ENCODE results near the gene TPCN2.
A peak's percentile ranks its signal among the peaks of the same experiment; 100 is the strongest.

The TPCN2 gene

GRCh38 chr11:69099180-69099579, 50.4 kb downstream of the TPCN2 start:
- no peak for DNase-seq

DNA sequence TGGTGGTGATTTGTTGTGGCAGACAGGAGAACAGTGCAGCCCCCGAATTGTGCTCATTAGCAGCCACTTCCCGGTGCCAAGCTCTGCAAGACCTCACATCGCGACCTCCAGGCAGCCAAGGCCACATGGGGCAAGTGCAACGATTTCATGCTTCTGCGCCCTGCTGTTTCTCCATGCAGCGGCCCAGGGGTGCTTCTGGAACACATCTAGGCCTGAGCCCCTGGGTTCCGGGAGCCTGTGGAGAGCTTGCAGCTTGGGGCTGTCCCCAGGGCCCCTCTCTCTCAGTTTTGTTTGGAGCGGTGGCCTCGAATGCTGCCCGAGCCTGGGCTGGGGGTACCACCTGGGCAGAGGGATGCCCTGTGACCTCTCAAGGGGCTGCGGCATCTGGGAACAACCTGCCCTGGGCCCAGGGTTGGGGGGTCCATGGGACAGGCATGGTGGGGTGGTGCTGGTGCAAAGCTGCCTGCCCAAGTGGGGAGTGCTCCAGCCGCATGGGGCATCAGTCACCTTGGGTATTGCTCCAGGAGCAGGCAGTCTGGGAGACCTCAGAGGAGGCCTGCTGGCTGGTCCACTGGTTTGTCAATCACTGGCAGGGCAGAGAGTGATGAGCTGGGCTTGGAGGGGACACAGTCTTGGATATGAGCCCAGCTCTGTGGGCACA, 51.9 kb downstream of the TPCN2 start:
- no peak for DNase-seq

DNA sequence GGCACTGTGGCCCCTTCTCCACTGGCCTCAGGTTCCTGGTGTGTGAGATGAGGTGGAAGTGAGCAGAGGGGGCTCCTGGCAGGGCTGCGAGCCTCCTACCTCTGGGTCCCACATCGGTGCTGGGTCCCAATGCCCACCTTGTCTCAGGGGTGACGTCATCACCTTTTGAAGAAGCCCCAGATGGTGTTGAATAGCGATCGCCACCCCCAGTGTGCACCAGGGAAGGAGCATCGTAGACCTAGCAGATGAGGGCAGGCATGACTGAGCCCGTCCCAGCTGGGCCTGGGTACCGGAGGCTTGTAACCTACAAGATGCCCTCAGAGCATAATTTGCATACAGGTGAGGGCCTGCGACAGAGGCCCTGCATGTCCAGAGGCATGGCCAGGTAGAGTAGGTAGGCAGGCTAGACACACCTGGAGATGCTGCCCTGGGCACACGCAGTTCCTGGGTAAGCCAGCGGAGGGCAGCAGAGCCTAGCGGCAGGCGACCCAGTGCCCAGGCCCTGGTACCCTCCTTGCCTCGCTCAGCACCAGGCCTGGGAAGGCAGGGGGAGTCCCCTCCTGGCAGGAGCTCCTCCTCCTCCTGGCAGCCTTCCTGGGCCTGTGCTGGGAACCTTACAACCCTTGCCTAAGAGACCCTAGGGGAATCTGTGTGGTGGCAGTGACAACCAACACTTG, 52.5 kb downstream of the TPCN2 start:
- peak; percentile 64 for DNase-seq

GRCh38 chr11:69101792-69102695, 53.3 kb downstream of the TPCN2 start:
- no peak for DNase-seq

DNA sequence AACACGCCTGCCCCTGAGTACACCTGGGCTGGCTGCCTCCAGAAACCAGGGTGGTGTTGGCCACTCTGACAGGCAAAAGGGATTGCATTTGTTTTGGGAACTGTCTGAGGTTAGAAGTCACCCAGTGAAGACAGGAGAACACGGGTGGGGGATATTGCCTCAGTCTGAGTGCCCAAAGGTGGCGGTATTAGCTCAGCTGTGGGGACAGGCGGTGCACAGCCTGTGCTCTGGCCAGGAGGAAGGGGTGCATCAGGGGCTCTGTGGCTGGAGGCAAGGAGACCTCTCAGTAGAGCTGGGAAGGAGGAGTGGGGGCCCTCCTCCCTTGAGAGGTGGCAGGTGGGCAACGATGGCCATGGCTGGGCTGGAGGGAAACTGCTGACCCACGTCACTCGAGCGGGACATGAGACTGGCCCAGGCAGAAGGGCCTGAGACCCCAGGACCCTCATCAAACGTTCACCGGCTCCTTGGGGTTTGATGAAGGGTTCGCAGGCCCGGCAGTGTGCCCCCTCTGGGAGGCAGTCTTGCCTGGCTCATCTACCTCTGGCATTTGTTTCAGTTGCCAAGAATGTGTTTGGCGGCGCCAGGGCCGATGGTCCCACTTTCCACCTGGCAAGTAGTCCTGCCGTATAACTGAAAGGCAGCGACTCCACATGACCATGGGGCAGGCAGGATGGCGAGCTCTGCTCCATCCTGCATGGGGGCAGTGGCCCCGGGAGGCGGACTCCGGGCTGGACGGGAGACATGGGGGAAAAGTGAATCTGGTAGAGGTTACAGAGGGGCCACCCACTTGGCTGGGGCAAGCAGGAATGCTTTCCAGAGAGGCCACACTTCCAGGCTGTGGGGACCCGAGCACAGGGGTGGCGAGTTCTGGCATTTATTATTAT, 54.2 kb downstream of the TPCN2 start:
- DNase-seq: no peak

GRCh38 chr11:69104212-69104855, 55.6 kb downstream of the TPCN2 start:
- no peak for DNase-seq

GRCh38 chr11:69104856-69105395, 56.2 kb downstream of the TPCN2 start:
- DNase-seq: no peak

DNA sequence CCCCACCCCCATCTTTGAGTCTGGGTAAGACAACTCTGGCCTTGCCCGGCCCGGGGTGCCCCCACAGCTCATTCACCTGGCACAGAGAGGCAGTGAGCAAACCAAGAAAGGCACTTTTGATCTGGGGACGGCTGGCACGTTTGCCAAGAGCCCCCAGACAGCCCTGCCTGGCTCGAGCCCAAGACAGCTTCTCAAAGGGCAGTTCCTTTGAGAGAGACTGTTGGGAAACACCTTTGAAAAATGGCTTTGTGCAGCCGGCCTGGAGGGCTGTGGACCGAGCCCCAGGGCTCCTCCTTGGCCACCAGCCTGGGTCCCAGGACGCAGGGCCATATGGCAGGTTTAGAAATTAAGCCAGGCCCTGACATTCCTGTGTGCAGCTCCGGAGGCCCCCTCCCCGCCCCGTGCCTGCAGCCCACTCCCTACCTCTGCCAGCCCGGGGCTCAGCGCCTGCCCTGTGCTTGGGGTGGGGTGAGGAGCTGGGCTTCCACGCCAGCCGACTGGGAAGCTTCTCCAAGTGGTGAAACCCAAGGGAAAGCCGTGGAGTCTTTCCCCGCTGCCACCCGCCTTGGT, 56.8 kb downstream of the TPCN2 start:
- no peak for DNase-seq

GRCh38 chr11:69106031-69106811, 57.5 kb downstream of the TPCN2 start:
- no peak for DNase-seq

- DNase-seq: no peak
Observed at GRCh38 chr11:69107413-69107812, 58.7 kb downstream of the TPCN2 start.

DNA sequence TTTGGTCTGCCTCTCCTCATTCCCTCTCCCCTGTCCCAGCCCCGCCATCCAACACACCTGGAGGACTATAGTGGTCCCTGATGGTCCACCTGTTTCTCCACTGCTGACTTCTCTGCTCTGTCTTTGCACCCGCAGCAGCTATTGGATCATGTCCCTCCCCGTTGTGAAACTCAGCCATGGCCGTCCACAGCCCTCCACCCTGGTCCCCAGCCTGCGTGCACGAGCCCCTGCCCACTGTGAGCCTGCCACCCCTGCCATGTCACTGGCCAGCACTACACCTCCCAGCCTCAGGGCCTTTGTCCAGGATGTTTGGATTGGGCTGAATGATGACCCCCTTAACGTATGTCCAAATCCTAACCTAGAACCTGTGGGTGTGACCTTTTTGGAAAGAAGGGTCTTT, 59.3 kb downstream of the TPCN2 start:
- DNase-seq: no peak

DNA sequence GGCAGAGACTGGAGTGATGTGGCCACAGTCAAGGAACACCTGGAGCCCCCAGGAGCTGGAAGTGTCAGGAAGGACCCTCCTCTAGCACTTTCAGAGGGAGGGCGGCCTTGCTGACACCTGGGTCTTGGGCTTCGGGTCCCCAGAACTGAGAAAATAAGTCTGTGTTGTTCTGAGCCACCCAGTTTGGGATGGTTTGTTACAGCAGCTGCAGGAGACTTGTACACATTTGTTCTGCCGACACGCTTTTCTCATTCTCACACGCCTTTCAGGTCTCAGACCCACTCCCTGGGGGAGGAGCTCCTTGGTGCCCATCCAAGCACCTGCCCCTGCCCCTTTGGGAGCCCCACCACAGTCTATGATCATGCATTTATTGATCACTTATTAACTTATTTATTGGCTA, 59.8 kb downstream of the TPCN2 start:
- DNase-seq: no peak

GRCh38 chr11:69109101-69109500, 60.4 kb downstream of the TPCN2 start:
- no peak for DNase-seq

DNA sequence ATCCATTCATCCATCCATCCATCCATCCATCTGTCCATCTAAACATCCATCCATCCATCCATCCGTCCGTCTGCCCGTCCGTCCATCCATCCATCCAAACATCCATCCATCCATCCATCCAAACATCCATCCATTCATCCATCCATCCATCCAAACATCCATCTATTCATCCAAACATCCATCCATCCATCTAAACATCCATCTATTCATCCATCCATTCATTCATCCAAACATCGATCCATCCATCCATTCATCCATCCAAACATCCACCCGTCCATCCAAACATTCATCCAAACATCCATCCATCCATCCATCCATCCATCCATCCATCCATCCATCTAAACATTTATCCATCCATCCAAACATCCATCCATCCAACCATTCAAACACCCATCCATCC, 61.7 kb downstream of the TPCN2 start:
- no peak for DNase-seq

DNA sequence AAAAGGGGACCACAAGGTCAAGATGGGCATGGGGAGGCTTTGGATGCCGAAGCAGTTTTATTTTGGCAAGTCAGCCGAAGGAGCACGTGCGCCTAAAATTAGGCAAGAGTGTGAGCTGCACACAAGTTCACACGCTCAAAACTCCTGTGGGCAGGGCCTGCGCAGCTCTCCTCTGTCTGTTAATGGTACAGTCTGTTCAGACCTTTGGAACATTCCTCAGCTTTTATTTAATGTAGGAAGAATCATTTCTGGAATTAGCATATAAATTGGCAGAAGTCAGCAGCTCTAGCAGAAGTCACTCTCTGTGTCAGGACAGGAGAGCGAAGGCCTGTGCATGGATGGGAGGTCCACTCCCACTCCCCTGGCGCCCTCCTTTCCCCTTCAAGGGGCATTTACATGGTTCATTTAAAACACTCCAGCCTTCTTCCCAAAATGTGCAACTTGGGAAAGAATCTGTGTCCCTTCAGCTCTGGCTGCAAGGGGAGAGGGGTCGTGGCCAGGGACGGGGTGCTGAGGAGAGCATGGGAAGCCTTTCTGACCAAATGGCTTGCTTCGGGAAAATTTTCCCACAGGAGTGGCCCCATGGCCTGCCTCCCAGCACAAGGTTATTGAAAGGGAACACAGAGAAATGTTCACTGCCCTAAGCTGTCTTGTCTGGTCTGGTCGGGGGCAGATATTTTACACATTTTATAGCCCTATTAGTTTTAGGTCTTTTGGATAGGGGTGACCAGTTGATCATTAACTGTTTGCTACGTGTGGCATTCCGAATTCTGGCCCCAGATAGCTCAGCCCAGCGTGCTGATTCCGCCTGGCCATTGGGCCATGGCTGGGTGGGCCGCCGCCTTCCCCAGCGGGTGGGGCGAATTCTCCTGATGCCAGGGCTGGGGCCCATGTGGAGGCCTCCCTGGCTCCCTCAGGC, 63.2 kb downstream of the TPCN2 start:
- DNase-seq: no peak

GRCh38 chr11:69113226-69113625, 64.5 kb downstream of the TPCN2 start:
- no peak for DNase-seq

DNA sequence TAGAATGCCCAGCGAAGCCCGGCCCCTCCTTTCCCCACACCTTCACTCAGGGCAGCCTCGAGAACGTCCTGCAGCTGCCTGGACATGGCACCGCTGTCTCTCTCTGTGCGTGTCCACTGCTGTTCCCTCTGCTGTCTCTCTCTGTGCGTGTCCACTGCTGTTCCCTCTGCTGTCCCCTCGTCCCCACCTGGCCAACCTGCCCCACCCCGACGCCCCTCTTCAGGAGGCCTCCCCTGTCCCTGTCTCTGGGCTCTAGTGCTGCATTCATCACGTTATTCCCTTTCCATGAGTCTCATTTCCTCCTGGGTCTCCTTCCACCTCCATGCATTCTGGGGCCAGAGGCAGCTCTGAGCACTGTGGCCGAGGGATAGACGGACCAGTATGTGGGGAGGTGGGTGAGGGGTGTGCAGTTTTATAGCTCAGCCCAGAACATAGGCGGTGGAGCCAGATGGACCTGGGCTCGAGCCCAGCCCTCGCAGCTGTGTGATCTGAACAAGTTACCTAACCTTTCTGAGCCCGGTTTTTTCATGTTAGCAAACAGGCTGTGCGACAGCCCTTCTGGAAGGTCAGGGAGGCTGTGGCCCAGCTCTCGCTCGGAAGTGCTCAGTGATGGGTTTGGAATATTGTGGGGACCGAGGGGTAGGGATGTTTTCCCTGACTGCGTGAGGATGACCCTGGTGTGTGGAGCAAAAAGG, 65.1 kb downstream of the TPCN2 start:
- DNase-seq: no peak

DNA sequence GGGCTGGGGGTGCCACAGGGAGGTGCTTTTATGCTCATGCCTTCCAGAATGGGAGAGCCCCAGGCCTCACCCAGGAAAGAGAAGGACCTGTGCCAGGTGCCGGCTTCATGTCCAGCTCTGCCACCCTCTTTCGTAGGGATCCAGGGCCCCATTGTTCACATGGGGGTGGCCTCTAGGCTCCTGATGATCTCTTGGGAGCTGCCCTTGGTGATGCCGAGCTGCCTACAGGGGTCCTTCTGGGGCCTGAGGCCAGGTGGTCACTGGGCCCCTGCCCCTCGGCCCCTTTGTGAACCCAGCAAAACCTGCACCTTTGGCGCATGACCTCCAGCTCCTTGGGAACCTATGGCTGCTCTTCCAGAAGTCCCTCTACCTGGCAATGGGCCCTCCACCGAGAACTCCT, 65.6 kb downstream of the TPCN2 start:
- no peak for DNase-seq
